GM12878 (cell line): ENCODE measurements around the gene RAB12. TPM values are rescaled to one million over a fixed set of nuclear protein-coding genes. Genes with fewer than 3 reads are reported as not detected.

Experiments
- ASH2L ChIP-seq: fragments of 300-600, 200-600 bp; sonication (generic); IDR thresholded peaks from 2 replicates; pipeline ENCODE4 v1.6.1; 2017; ENCODE audit warnings: low read depth, mild to moderate bottlenecking, borderline replicate concordance
- BACH1 ChIP-seq: fragments of 450-650 bp; IDR thresholded peaks from 2 replicates; pipeline ENCODE4 v1.6.1; 2017; ENCODE audit warnings: mild to moderate bottlenecking, borderline replicate concordance
- CEBPB ChIP-seq, 2 experiments: fragments of 150-350 bp in 1 of 2; IDR thresholded peaks; 2 replicates each; pipeline ENCODE4 v1.6.1; 2012 to 2014; ENCODE audit warnings: low read depth in 2 of 2, low read length in 2 of 2, borderline replicate concordance in 1 of 2, inconsistent platforms in 1 of 2
- CREB1 ChIP-seq: IDR thresholded peaks from 2 replicates; pipeline ENCODE4 v1.6.1; 2012; ENCODE audit warnings: low read depth, mild to moderate bottlenecking, inconsistent platforms
- E2F8 ChIP-seq: fragments of 450-650 bp; IDR thresholded peaks from 2 replicates; pipeline ENCODE4 v1.6.1; 2018; ENCODE audit warnings: mild to moderate bottlenecking, low read depth, moderate library complexity; ENCODE audit not compliant: partially characterized antibody
- ELK1 ChIP-seq: IDR thresholded peaks from 2 replicates; pipeline ENCODE4 v1.6.1; 2012; ENCODE audit warnings: low read depth, low read length, improper control_type of control experiment
- PAX8 ChIP-seq: fragments of 450-650 bp; IDR thresholded peaks from 2 replicates; pipeline ENCODE4 v1.6.1; 2017; ENCODE audit warnings: mild to moderate bottlenecking, moderate library complexity
- RELA ChIP-seq: fragments of 450-650 bp; IDR thresholded peaks from 2 replicates; pipeline ENCODE4 v1.8.0; 2014; ENCODE audit warnings: borderline replicate concordance; ENCODE audit not compliant: partially characterized antibody
- SIX5 ChIP-seq: IDR thresholded peaks from 2 replicates; pipeline ENCODE4 v1.6.1; 2011; ENCODE audit warnings: mild to moderate bottlenecking, low read depth, low read length, moderate library complexity; ENCODE audit not compliant: severe bottlenecking
- STAT3 ChIP-seq: IDR thresholded peaks from 2 replicates; pipeline ENCODE4 v1.6.1; 2011; ENCODE audit warnings: low read depth, low read length, improper control_type of control experiment
- SUPT20H ChIP-seq: IDR thresholded peaks from 2 replicates; pipeline ENCODE4 v1.6.1; 2011; ENCODE audit warnings: low read depth, mild to moderate bottlenecking, low read length, moderate library complexity, borderline replicate concordance; ENCODE audit not compliant: control insufficient read depth
- TBL1XR1 ChIP-seq: IDR thresholded peaks from 2 replicates; pipeline ENCODE4 v1.6.1; 2012; ENCODE audit warnings: low read depth, low read length, improper control_type of control experiment
- TCF7 ChIP-seq: IDR thresholded peaks from 2 replicates; pipeline ENCODE4 v1.6.1; 2014; ENCODE audit warnings: antibody characterized with exemption, borderline replicate concordance
- WRNIP1 ChIP-seq: IDR thresholded peaks from 2 replicates; pipeline ENCODE4 v1.6.1; 2011; ENCODE audit warnings: low read depth, low read length, improper control_type of control experiment, borderline replicate concordance
- ZBTB11 ChIP-seq: fragments of 450-650 bp; formaldehyde crosslinking; IDR thresholded peaks from 2 replicates; pipeline ENCODE4 v1.5.0; 2022; ENCODE audit warnings: mild to moderate bottlenecking, missing genetic modification characterization
- ZNF24 ChIP-seq: fragments of 450-650 bp; IDR thresholded peaks from 2 replicates; pipeline ENCODE4 v1.6.1; 2017; ENCODE audit warnings: antibody characterized with exemption, mild to moderate bottlenecking
- polyA plus RNA-seq, 11 experiments: library from polyadenylated mRNA; depleted of rRNA in 4 of 11; unstranded in 6 of 11; stranded (reverse) in 5 of 11; fragments of >200 nt; fragmentation: Nextera tagmentation in 4 of 11; fragmentation: Illumina TruSeq in 1 of 11; extraction: Ambion mirVana in 4 of 11; extraction: Trizol in 1 of 11; gene quantifications; 1 replicate in 1 of 11; 2 replicates in 10 of 11; pipeline versions ENCODE4 v1.2.1 to v1.2.3, GENCODE V29; 2011 to 2016; ENCODE audit warnings: inconsistent platforms in 2 of 11, missing spikeins in 2 of 11, low read depth in 1 of 11
- total RNA-seq, 4 experiments: library from RNA; depleted of rRNA in 3 of 4; stranded (reverse); fragments of >200 nt in 3 of 4; fragmentation: Illumina TruSeq in 1 of 4; extraction: Trizol in 1 of 4; gene quantifications; 2 replicates each; pipeline versions ENCODE4 v1.2.1 to v1.2.3, GENCODE V29; 2013 to 2021
- TF ChIP-seq, protein P1 (sequence below): fragments of 150-350 bp; IDR thresholded peaks from 2 replicates; pipeline ENCODE4 v1.6.1; 2016; ENCODE audit warnings: low read depth, low read length

RAB12 gene
- total and polyA plus RNA-seq, 10 of the 15 experiments (the other 5 are each of a cell fraction or from before 2014, with no cell fraction given): 0.71 to 29.8 (median 14.0) TPM

DNA sequence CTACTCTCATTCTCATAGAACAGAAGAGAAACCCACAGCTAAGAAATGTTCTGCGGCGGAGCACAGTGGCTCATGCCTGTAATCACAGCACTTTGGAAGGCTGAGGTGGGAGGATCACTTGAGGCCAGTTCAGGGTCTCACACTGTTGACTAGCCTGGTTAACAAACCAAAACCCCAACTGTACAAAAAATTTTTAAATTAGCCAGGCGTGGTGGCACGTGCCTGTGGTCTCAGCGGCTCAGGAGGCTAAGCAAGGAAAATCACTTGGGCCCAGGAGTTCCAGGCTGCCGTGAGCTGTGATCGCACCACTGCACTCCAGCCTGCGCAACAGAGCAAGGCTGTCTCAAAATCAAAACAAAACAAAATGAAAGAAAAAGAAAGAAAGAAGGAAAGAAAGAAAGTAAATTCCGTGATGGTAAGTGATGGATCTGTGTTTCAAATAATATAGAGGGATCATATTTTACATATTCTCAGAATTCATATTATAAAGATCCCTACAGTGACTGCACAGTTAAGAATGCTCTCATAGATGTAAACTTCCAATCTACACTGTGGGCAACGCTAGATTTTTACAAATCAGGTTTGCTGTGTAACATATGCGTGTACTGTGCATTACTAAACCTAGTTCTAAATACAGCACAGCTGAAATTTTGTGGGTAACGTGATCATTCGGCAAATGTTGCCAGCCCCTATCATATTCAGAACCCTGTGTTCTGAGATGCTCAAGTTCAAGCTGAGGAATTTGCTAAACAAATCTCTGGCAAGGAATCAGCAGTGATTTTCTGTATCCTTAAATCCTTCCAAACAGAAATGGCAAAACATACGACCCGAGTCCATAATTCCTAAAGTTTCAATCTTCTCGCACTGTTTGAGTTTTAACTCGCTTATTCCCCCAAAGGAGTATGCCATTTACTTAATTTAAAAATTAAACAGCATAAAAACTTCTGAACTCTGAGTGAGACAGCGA is 1.2 kb upstream of the RAB12 start (continued):
- TF ChIP-seq, protein P1, sequence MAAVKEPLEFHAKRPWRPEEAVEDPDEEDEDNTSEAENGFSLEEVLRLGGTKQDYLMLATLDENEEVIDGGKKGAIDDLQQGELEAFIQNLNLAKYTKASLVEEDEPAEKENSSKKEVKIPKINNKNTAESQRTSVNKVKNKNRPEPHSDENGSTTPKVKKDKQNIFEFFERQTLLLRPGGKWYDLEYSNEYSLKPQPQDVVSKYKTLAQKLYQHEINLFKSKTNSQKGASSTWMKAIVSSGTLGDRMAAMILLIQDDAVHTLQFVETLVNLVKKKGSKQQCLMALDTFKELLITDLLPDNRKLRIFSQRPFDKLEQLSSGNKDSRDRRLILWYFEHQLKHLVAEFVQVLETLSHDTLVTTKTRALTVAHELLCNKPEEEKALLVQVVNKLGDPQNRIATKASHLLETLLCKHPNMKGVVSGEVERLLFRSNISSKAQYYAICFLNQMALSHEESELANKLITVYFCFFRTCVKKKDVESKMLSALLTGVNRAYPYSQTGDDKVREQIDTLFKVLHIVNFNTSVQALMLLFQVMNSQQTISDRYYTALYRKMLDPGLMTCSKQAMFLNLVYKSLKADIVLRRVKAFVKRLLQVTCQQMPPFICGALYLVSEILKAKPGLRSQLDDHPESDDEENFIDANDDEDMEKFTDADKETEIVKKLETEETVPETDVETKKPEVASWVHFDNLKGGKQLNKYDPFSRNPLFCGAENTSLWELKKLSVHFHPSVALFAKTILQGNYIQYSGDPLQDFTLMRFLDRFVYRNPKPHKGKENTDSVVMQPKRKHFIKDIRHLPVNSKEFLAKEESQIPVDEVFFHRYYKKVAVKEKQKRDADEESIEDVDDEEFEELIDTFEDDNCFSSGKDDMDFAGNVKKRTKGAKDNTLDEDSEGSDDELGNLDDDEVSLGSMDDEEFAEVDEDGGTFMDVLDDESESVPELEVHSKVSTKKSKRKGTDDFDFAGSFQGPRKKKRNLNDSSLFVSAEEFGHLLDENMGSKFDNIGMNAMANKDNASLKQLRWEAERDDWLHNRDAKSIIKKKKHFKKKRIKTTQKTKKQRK: no peak
- TF ChIP-seq SIX5 (no peak), RELA (no peak), E2F8 (no peak), TCF7 (no peak), CEBPB (IDR thresholded peaks at IDR 0.05; ENCODE audit: borderline replicate concordance in 1 of 2, low read depth in 2 of 2, low read length in 2 of 2) (no peak), ZBTB11 (CRISPR knock-in tag) (no peak), STAT3 (no peak), TBL1XR1 (no peak), CREB1 (0 out of 2 replicates have a peak, but pooled peaks have one; percentile 21), ZNF24 (0 out of 2 replicates have a peak, but pooled peaks have one; percentile 25), SUPT20H (no peak), PAX8 (no peak), ELK1 (no peak), ASH2L (no peak), WRNIP1 (no peak), BACH1 (no peak)
